Transverse colon (tissue), 4 donors: ENCODE data around the gene C9orf78. TPM values are rescaled to one million over a fixed set of nuclear protein-coding genes. Genes with fewer than 3 reads are reported as not detected.
A peak's percentile ranks its signal among the peaks of the same experiment; 100 is the strongest.

Experiments
- DNase-seq: peaks from one replicate; pipeline ENCODE4 v3.0.0-alpha.2; 2019
- H3K27ac ChIP-seq, 4 donors: fragments of 200-600 bp; sonication (generic); 2 replicates each; pipeline ENCODE4 v1.5.1; 2016 to 2018; ENCODE audit warnings: inconsistent platforms in 4 of 4
- H3K27me3 ChIP-seq: fragments of 200-600 bp; sonication (generic); 2 replicates; pipeline ENCODE4 v1.5.1; 2017; ENCODE audit warnings: inconsistent platforms
- H3K36me3 ChIP-seq, 4 donors: fragments of 200-600 bp; sonication (generic); 2 replicates each; pipeline ENCODE4 v1.5.1; 2017 to 2019; ENCODE audit warnings: inconsistent platforms in 4 of 4
- H3K4me1 ChIP-seq, 4 donors: fragments of 200-600 bp; sonication (generic); 2 replicates each; pipeline ENCODE4 v1.5.1; 2017 to 2020; ENCODE audit warnings: inconsistent platforms in 4 of 4
- H3K4me3 ChIP-seq, 4 donors: fragments of 200-600 bp; sonication (generic); 1 replicate in 1 of 4; 2 replicates in 3 of 4; pipeline versions ENCODE4 v1.5.1 to v1.6.1; 2017 to 2019; ENCODE audit warnings: inconsistent platforms in 4 of 4
- H3K9me3 ChIP-seq, 2 donors: fragments of 200-600 bp; sonication (generic); 2 replicates each; pipeline ENCODE4 v1.5.1; 2017 to 2019; ENCODE audit warnings: inconsistent platforms in 2 of 2
- EP300 ChIP-seq: sonication (generic); formaldehyde crosslinking; IDR thresholded peaks from one replicate; pipeline ENCODE4 v1.6.1; 2017; ENCODE audit warnings: antibody characterized with exemption, low read depth
- POLR2A ChIP-seq: fragments of 450-650 bp; IDR thresholded peaks from one replicate; pipeline ENCODE4 v1.6.1; 2016; ENCODE audit warnings: antibody characterized with exemption, mild to moderate bottlenecking, moderate library complexity
- POLR2AphosphoS5 ChIP-seq, 3 donors: sonication (generic); formaldehyde crosslinking; IDR thresholded peaks; one replicate each; pipeline ENCODE4 v1.6.1; 2016; ENCODE audit warnings: antibody characterized with exemption in 3 of 3
- WGBS, 2 donors: methylation state at CpG; one replicate each; pipeline ENCODE4 v1.1.5; 2018; ENCODE audit warnings: low coverage in 1 of 2; 5-methylcytosine and 5-hydroxymethylcytosine counted together
- in situ Hi-C, 4 donors: fragments of 200-750 bp; cut with MboI; loops; one replicate each; pipeline versions ENCODE4 v1.15.0 to v1.15.1; 2017; ENCODE audit warnings: low sequenced_read_pairs in 3 of 4, low pct_ligation_motif_present in 1 of 4, low pct_unique_long_range_greater_than_20kb in 1 of 4
- intact Hi-C: fragments of 100-400 bp; cut with DNase I; formaldehyde crosslinking; loops from one replicate; pipeline ENCODE4 v1.15.1; 2023; ENCODE audit warnings: low total_unique reads
- total RNA-seq, 4 donors: library from RNA; depleted of rRNA; stranded (reverse); fragments of >200 nt; gene quantifications; one replicate each; pipeline ENCODE4 v1.1.0, GENCODE V29; 2016
- TF ChIP-seq, protein P1 (sequence below), 5 experiments: fragments of 200-600 bp in 3 of 5; fragments of 450-650 bp in 2 of 5; sonication (generic) in 3 of 5; IDR thresholded peaks; 1 replicate in 2 of 5; 2 replicates in 3 of 5; pipeline ENCODE4 v1.5.1; 2016 to 2017; ENCODE audit warnings: antibody characterized with exemption in 5 of 5, inconsistent platforms in 3 of 5, mild to moderate bottlenecking in 2 of 5, moderate library complexity in 1 of 5

The C9orf78 gene
- total RNA-seq, 4 donors from 2014 or later, result 43.6 to 263 (median 47.7) TPM

DNA sequence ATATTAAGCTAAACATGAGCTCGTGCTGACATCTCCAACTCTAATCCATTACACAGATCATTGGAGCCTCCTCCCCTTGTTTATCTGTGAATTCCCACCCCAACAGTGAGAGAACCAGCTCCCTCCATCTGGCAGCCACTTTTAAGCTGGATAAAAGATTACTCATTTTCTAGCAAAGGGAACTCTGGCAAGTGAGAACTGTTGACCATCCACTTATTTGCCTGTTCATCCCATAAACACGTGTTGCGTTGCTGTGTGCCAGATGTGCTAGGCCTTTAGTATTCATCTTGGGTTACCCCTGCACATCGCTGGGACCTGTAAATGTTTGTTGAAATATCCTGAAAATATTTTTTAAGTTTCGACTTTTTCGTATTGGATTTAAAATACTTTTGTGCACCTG, 8.7 kb downstream of the C9orf78 start:
- Histone ChIP-seq H3K4me1 (peaks cover 3 to 10% (median 6%) of the 10 kb centered on the region in 4 donors), H3K27ac (no peak overlapping the region), H3K27me3 (no peaks in the 10 kb centered on the region), H3K4me3 (no peak overlapping the region), H3K9me3 (no peaks in the 10 kb centered on the region), H3K36me3 (peaks cover 0 to 46% (median 14%) of the 10 kb centered on the region in 4 donors)
- intact Hi-C loops (no loop called here), in situ Hi-C loops (no loop called here)
- DNase-seq, result no peak
- WGBS, 2 donors, result 78 to 82% methylated on average over 6 of the region's 6 CpGs
- TF ChIP-seq POLR2AphosphoS5 (IDR thresholded peaks at IDR 0.05), result no peak
- TF ChIP-seq POLR2A, result no peak
- no peak for TF ChIP-seq EP300
- TF ChIP-seq, protein P1, sequence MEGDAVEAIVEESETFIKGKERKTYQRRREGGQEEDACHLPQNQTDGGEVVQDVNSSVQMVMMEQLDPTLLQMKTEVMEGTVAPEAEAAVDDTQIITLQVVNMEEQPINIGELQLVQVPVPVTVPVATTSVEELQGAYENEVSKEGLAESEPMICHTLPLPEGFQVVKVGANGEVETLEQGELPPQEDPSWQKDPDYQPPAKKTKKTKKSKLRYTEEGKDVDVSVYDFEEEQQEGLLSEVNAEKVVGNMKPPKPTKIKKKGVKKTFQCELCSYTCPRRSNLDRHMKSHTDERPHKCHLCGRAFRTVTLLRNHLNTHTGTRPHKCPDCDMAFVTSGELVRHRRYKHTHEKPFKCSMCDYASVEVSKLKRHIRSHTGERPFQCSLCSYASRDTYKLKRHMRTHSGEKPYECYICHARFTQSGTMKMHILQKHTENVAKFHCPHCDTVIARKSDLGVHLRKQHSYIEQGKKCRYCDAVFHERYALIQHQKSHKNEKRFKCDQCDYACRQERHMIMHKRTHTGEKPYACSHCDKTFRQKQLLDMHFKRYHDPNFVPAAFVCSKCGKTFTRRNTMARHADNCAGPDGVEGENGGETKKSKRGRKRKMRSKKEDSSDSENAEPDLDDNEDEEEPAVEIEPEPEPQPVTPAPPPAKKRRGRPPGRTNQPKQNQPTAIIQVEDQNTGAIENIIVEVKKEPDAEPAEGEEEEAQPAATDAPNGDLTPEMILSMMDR (IDR thresholded peaks at IDR 0.05), result no peak

- TF ChIP-seq POLR2AphosphoS5 (IDR thresholded peaks at IDR 0.05) (peak; percentile 76 to 82 (median 76)), EP300 (no peak), POLR2A (peak; percentile 62)
- TF ChIP-seq, protein P1 (IDR thresholded peaks at IDR 0.05), result no peak
- H3K27me3 ChIP-seq, result no peaks in the 10 kb centered on the region
- H3K4me1 ChIP-seq, result peaks cover 3 to 10% (median 6%) of the 10 kb centered on the region in 4 donors
- 3 to 20% methylated on average over 3 to 42 of the region's 47 CpGs for WGBS, 2 donors
- peak; percentile 97 for DNase-seq
- in situ Hi-C loops, result no loop called here
- intact Hi-C loops, result no loop called here
- peak within 1 kb of the TSS; percentile 82 to 89 (median 86) for H3K27ac ChIP-seq
- H3K4me3 ChIP-seq, result peak within 1 kb of the TSS; percentile 83 to 95 (median 89)
- H3K9me3 ChIP-seq, result no peaks in the 10 kb centered on the region
- H3K36me3 ChIP-seq, result peaks cover 0 to 36% (median 11%) of the 10 kb centered on the region in 4 donors
Measured at GRCh38 chr9:129823935-129824601, 11.0 kb downstream of the C9orf78 start, which contains the start of gene TOR1A. Gene TOR1A (minus strand): TSS chr9:129824136. CDS start chr9:129824085, 51 bp downstream.

DNA sequence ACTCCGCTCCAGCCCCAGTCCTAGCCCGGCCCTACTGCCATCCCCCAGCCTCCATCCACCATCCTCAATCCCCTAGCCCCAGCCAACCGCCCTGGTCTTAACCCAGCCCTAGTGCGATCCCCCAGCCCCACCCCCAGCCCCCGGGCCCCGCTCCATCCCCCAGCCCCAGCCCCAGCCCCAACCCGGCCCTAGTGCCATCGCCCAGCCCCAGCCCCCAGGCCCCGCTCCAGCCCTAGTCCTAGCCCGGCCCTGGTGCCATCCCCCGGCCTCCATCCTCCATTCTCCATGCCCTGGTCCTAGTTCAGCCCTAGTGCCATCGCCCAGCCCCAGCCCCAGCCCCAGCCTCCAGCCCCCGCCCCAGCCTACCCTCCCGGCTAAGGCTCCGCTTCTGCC, 11.5 kb downstream of the C9orf78 start:
- Histone ChIP-seq H3K9me3 (no peaks in the 10 kb centered on the region), H3K36me3 (peaks cover 0 to 30% (median 9%) of the 10 kb centered on the region in 4 donors), H3K27ac (peak overlapping the region; percentile 82 to 89 (median 86)), H3K4me1 (peaks cover 3 to 10% (median 6%) of the 10 kb centered on the region in 4 donors), H3K27me3 (no peaks in the 10 kb centered on the region), H3K4me3 (peak overlapping the region; percentile 83 to 95 (median 89))
- intact Hi-C loops, result no loop called here
- no peak for DNase-seq
- in situ Hi-C loops, result no loop called here
- TF ChIP-seq POLR2AphosphoS5 (IDR thresholded peaks at IDR 0.05) (no peak), EP300 (no peak), POLR2A (no peak)
- TF ChIP-seq, protein P1 (IDR thresholded peaks at IDR 0.05), result no peak
- WGBS, 2 donors, result 0% methylated on average over 7 of the region's 15 CpGs; no CpG with 5 or more reads in 1 of the 2 donors

DNA sequence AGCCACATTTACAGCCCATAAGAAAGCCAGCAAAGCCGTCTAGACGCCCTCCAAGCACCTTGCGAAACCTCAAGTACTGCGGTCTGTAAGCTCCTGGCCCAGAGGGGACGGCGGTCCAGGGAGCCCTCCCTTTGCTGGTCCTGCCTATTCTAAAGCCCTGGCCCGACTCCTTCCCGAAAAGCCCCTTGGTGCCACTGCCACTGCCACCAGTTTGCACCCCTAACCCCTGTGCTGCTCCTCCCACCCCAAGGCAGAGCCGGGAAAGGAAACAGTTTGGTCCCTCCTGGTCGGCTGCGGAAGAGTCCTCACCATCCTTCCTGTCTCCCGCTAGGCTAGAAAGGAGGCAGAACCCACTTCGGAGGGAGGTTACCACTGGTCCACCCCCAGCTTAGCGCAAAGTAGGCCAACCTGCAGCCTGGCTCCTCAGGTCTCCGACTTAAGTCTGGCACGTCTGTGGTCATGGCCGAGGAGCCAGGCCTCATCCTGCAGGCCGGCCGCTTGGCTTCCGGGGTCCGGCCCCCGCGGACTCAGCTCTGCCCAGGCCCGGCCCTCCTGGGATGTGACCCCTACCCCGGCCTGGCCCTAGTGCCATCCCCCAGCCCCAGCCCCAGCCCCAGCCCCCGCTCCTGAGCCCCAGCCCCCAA, 12.1 kb downstream of the C9orf78 start:
- in situ Hi-C loops, result no loop called here
- peak overlapping the region; percentile 82 to 89 (median 86) for H3K27ac ChIP-seq

More for the DNA sequence above, 12.1 kb downstream of the C9orf78 start:
- peaks cover 0 to 30% (median 9%) of the 10 kb centered on the region in 4 donors for H3K36me3 ChIP-seq
- intact Hi-C loops, result no loop called here
- H3K9me3 ChIP-seq, result no peaks in the 10 kb centered on the region
- H3K4me1 ChIP-seq, result peaks cover 3 to 10% (median 6%) of the 10 kb centered on the region in 4 donors
- DNase-seq, result no peak
- no peak for TF ChIP-seq POLR2AphosphoS5 (IDR thresholded peaks at IDR 0.05)
- TF ChIP-seq POLR2A, result no peak
- TF ChIP-seq EP300, result no peak
- TF ChIP-seq, protein P1 (IDR thresholded peaks at IDR 0.05), result no peak
- no peaks in the 10 kb centered on the region for H3K27me3 ChIP-seq
- 5 to 20% methylated on average over 8 to 26 of the region's 26 CpGs for WGBS, 2 donors
- H3K4me3 ChIP-seq, result peak overlapping the region; percentile 83 to 95 (median 89)
